K562 (cell line): Measurements from ENCODE around the gene MESP1. TPM values are rescaled to one million over a fixed set of nuclear protein-coding genes. Genes with fewer than 3 reads are reported as not detected.

Experiments
- E2F3 ChIP-seq: fragments of 250-450 bp; sonication (Bioruptor Pico); IDR thresholded peaks from 2 replicates; pipeline ENCODE4 v1.4.0; 2020; ENCODE audit warnings: mild to moderate bottlenecking
- ETV5 ChIP-seq: sonication (generic); formaldehyde crosslinking; IDR thresholded peaks from 2 replicates; pipeline ENCODE4 v1.4.0; 2020; ENCODE audit warnings: low read depth, mild to moderate bottlenecking, missing genetic modification reagents
- FIP1L1 ChIP-seq: fragments of 200-400 bp; formaldehyde crosslinking; IDR thresholded peaks from 2 replicates; pipeline ENCODE4 v1.6.1; 2018; ENCODE audit warnings: mild to moderate bottlenecking, low read depth, low read length; ENCODE audit not compliant: poor library complexity, severe bottlenecking
- HNRNPLL ChIP-seq: fragments of 200-400 bp; formaldehyde crosslinking; IDR thresholded peaks from 2 replicates; pipeline ENCODE4 v1.6.1; 2017; ENCODE audit warnings: low read length, low read depth, mild to moderate bottlenecking; ENCODE audit not compliant: poor library complexity, severe bottlenecking
- MAZ ChIP-seq, 2 experiments: fragments of 450-650 bp in 1 of 2; sonication (generic) in 1 of 2; formaldehyde crosslinking; IDR thresholded peaks in 1 of 2; conservative IDR thresholded peaks in 1 of 2; 2 replicates each; pipeline versions ENCODE4 v1.4.0 to v1.5.0; 2020; ENCODE audit warnings: mild to moderate bottlenecking in 1 of 2, missing genetic modification reagents in 1 of 2
- MCM3 ChIP-seq: fragments of 450-650 bp; IDR thresholded peaks from 2 replicates; pipeline ENCODE4 v1.6.1; 2016
- RBM22 ChIP-seq: fragments of 200-400 bp; formaldehyde crosslinking; IDR thresholded peaks from 2 replicates; pipeline ENCODE4 v1.6.1; 2018; ENCODE audit warnings: low read length, low read depth; ENCODE audit not compliant: poor library complexity, severe bottlenecking
- ZNF282 ChIP-seq: sonication (generic); formaldehyde crosslinking; IDR thresholded peaks from 2 replicates; pipeline ENCODE4 v1.8.1; 2023; ENCODE audit warnings: missing genetic modification reagents
- polyA plus RNA-seq, 8 experiments: library from polyadenylated mRNA; depleted of rRNA in 4 of 8; stranded (reverse) in 5 of 8; unstranded in 3 of 8; fragments of >200 nt; fragmentation: Nextera tagmentation in 2 of 8; fragmentation: Illumina TruSeq in 1 of 8; extraction: Ambion mirVana in 2 of 8; extraction: Trizol in 1 of 8; gene quantifications; 2 replicates each; pipeline versions ENCODE4 v1.2.1 to v1.2.3, GENCODE V29; 2011 to 2014; ENCODE audit warnings: inconsistent platforms in 1 of 8, missing spikeins in 1 of 8
- total RNA-seq, 7 experiments: library from RNA; depleted of rRNA in 6 of 7; stranded (reverse); fragments of >200 nt in 6 of 7; fragmentation: Illumina TruSeq in 2 of 7; extraction: Trizol in 2 of 7; gene quantifications; 2 replicates each; pipeline versions ENCODE4 v1.2.1 to v1.2.3, GENCODE V29; 2011 to 2021; ENCODE audit warnings: low replicate concordance in 1 of 7
- TF ChIP-seq, protein P1 (sequence below): fragments of 450-650 bp; IDR thresholded peaks from 2 replicates; pipeline ENCODE4 v1.6.1; 2016; ENCODE audit warnings: mild to moderate bottlenecking, moderate library complexity
- TF ChIP-seq, protein P2 (sequence below), 3 experiments: fragments of 200-800 bp in 1 of 3; fragments of 250-450 bp in 1 of 3; fragments of 450-650 bp in 1 of 3; sonication (Bioruptor Pico) in 1 of 3; sonication (Bioruptor generic) in 1 of 3; formaldehyde crosslinking in 1 of 3; IDR thresholded peaks; 2 replicates each; pipeline versions ENCODE4 v1.6.1 to v1.8.0; 2016 to 2022; ENCODE audit warnings: mild to moderate bottlenecking in 2 of 3, missing genetic modification characterization in 2 of 3, missing compliant biosample characterization in 1 of 3, moderate library complexity in 1 of 3

The MESP1 gene
- total and polyA plus RNA-seq, 9 of the 15 experiments (the other 6 are each of a cell fraction or from before 2014, with no cell fraction given): 0.14 to 1.1 (median 0.36) TPM; not detected in 4

DNA sequence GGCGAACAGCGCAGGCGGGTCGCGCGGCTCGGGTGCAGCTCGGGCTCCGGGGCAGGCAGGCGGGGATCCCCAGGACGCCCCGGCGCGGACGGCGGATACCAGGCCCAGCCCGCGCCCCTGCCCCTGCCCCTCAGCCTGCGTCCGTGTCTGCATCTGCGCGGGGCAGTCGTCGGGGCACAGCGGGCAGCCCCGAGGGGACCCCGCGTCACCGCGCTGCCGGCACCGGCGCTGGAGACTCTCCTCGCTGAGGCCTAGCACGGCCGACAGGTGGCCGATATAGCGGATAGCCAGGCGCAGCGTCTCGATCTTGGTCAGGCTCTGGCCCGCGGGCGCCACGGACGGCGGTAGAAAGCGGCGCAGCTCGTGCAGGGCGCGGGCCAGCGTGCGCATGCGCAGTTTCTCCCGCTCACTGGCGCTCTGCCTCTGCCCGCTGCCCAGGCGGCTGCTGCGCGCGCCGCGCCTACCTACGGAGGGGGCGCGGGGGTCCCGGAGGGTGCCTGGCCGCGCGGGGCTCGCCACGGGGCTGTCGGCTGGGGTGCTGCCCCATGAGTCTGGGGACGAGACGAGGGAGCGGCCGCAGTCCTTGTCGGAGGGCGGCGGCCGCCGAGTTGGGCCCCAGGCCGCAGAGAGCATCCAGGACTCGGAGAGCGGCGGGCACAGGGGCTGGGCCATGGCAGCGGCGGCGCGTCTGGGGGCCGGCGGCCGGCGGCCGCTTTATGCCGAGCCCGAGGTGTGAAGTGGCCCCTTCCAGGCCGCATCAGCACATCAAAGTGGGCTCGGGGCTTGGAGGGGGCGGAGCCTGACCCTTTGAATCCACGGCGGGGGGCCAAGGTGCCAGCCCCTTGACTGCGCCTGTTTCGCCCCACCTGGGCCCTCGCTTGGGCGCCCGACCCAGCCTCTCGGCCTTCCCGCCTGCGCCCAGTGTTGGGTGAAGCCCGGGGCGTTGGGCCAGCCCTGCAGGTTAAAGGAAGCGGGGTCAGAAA lies at the start of gene MESP1 (continued):
- peak; percentile 71 for TF ChIP-seq FIP1L1
- TF ChIP-seq, protein P1, sequence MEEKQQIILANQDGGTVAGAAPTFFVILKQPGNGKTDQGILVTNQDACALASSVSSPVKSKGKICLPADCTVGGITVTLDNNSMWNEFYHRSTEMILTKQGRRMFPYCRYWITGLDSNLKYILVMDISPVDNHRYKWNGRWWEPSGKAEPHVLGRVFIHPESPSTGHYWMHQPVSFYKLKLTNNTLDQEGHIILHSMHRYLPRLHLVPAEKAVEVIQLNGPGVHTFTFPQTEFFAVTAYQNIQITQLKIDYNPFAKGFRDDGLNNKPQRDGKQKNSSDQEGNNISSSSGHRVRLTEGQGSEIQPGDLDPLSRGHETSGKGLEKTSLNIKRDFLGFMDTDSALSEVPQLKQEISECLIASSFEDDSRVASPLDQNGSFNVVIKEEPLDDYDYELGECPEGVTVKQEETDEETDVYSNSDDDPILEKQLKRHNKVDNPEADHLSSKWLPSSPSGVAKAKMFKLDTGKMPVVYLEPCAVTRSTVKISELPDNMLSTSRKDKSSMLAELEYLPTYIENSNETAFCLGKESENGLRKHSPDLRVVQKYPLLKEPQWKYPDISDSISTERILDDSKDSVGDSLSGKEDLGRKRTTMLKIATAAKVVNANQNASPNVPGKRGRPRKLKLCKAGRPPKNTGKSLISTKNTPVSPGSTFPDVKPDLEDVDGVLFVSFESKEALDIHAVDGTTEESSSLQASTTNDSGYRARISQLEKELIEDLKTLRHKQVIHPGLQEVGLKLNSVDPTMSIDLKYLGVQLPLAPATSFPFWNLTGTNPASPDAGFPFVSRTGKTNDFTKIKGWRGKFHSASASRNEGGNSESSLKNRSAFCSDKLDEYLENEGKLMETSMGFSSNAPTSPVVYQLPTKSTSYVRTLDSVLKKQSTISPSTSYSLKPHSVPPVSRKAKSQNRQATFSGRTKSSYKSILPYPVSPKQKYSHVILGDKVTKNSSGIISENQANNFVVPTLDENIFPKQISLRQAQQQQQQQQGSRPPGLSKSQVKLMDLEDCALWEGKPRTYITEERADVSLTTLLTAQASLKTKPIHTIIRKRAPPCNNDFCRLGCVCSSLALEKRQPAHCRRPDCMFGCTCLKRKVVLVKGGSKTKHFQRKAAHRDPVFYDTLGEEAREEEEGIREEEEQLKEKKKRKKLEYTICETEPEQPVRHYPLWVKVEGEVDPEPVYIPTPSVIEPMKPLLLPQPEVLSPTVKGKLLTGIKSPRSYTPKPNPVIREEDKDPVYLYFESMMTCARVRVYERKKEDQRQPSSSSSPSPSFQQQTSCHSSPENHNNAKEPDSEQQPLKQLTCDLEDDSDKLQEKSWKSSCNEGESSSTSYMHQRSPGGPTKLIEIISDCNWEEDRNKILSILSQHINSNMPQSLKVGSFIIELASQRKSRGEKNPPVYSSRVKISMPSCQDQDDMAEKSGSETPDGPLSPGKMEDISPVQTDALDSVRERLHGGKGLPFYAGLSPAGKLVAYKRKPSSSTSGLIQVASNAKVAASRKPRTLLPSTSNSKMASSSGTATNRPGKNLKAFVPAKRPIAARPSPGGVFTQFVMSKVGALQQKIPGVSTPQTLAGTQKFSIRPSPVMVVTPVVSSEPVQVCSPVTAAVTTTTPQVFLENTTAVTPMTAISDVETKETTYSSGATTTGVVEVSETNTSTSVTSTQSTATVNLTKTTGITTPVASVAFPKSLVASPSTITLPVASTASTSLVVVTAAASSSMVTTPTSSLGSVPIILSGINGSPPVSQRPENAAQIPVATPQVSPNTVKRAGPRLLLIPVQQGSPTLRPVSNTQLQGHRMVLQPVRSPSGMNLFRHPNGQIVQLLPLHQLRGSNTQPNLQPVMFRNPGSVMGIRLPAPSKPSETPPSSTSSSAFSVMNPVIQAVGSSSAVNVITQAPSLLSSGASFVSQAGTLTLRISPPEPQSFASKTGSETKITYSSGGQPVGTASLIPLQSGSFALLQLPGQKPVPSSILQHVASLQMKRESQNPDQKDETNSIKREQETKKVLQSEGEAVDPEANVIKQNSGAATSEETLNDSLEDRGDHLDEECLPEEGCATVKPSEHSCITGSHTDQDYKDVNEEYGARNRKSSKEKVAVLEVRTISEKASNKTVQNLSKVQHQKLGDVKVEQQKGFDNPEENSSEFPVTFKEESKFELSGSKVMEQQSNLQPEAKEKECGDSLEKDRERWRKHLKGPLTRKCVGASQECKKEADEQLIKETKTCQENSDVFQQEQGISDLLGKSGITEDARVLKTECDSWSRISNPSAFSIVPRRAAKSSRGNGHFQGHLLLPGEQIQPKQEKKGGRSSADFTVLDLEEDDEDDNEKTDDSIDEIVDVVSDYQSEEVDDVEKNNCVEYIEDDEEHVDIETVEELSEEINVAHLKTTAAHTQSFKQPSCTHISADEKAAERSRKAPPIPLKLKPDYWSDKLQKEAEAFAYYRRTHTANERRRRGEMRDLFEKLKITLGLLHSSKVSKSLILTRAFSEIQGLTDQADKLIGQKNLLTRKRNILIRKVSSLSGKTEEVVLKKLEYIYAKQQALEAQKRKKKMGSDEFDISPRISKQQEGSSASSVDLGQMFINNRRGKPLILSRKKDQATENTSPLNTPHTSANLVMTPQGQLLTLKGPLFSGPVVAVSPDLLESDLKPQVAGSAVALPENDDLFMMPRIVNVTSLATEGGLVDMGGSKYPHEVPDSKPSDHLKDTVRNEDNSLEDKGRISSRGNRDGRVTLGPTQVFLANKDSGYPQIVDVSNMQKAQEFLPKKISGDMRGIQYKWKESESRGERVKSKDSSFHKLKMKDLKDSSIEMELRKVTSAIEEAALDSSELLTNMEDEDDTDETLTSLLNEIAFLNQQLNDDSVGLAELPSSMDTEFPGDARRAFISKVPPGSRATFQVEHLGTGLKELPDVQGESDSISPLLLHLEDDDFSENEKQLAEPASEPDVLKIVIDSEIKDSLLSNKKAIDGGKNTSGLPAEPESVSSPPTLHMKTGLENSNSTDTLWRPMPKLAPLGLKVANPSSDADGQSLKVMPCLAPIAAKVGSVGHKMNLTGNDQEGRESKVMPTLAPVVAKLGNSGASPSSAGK: peak; percentile 90
- 0 out of 2 replicates have a peak, but pooled peaks have one; percentile 50 for TF ChIP-seq ETV5
- peak; percentile 28 for TF ChIP-seq RBM22
- TF ChIP-seq E2F3 (CRISPR knock-in tag): peak; percentile 86
- TF ChIP-seq MAZ (CRISPR knock-in tag; conservative IDR thresholded peaks at IDR 0.05 in 1 of 2, IDR thresholded peaks at IDR 0.05 in 1 of 2): peak; percentile 49 to 66
- TF ChIP-seq ZNF282: peak; percentile 86
- TF ChIP-seq HNRNPLL: peak; percentile 75
- TF ChIP-seq, protein P2, sequence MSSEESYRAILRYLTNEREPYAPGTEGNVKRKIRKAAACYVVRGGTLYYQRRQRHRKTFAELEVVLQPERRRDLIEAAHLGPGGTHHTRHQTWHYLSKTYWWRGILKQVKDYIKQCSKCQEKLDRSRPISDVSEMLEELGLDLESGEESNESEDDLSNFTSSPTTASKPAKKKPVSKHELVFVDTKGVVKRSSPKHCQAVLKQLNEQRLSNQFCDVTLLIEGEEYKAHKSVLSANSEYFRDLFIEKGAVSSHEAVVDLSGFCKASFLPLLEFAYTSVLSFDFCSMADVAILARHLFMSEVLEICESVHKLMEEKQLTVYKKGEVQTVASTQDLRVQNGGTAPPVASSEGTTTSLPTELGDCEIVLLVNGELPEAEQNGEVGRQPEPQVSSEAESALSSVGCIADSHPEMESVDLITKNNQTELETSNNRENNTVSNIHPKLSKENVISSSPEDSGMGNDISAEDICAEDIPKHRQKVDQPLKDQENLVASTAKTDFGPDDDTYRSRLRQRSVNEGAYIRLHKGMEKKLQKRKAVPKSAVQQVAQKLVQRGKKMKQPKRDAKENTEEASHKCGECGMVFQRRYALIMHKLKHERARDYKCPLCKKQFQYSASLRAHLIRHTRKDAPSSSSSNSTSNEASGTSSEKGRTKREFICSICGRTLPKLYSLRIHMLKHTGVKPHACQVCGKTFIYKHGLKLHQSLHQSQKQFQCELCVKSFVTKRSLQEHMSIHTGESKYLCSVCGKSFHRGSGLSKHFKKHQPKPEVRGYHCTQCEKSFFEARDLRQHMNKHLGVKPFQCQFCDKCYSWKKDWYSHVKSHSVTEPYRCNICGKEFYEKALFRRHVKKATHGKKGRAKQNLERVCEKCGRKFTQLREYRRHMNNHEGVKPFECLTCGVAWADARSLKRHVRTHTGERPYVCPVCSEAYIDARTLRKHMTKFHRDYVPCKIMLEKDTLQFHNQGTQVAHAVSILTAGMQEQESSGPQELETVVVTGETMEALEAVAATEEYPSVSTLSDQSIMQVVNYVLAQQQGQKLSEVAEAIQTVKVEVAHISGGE (CRISPR knock-in tag; IDR thresholded peaks at IDR 0.05): 0 out of 6 replicates have a peak, but pooled peaks of 1 of the 3 experiments have one; percentile 26
- TF ChIP-seq MCM3: no peak
